ENCODE measurements around the gene FRS3. TPM values are rescaled to one million over a fixed set of nuclear protein-coding genes. Genes with fewer than 3 reads are reported as not detected.

Gene FRS3
- total and polyA plus RNA-seq, 2 of the 13 experiments (the other 11 are each of a cell fraction or from before 2014, with no cell fraction given) = 3.0 to 7.4 TPM

- TF ChIP-seq ZBTB34 (CRISPR knock-in tag; IDR thresholded peaks at IDR 0.05) (peak; percentile 35; the same call in 1 of the 2 replicates), KDM3A (CRISPR knock-in tag; IDR thresholded peaks at IDR 0.05; ENCODE audit: low read depth) (peak; percentile 93), SIN3A (IDR thresholded peaks at IDR 0.05; ENCODE audit: borderline replicate concordance, low read depth, low read length) (peak; percentile 49; the same call in 1 of the 2 replicates), RXRA (CRISPR knock-in tag; IDR thresholded peaks at IDR 0.05) (no peak), ZNF512 (CRISPR knock-in tag; IDR thresholded peaks at IDR 0.05) (0 out of 2 replicates have a peak, but pooled peaks have one; percentile 10), ZNF674 (CRISPR knock-in tag; IDR thresholded peaks at IDR 0.05; ENCODE audit: low read depth) (no peak), BCL6 (CRISPR knock-in tag; IDR thresholded peaks at IDR 0.05) (0 out of 2 replicates have a peak, but pooled peaks have one; percentile 9), ZKSCAN1 (IDR thresholded peaks at IDR 0.05; ENCODE audit: low read length) (no peak), STAG1 (CRISPR knock-in tag; IDR thresholded peaks at IDR 0.05) (peak; percentile 85), ZNF280D (CRISPR knock-in tag; IDR thresholded peaks at IDR 0.05) (no peak), BORCS8-MEF2B (CRISPR knock-in tag; IDR thresholded peaks at IDR 0.05) (peak; percentile 61; the same call in 1 of the 2 replicates), SP140L (CRISPR knock-in tag; IDR thresholded peaks at IDR 0.05; ENCODE audit: borderline replicate concordance) (0 out of 2 replicates have a peak, but pooled peaks have one; percentile 4), ZNF770 (CRISPR knock-in tag; IDR thresholded peaks at IDR 0.05) (peak; percentile 89), CENPT (CRISPR knock-in tag; IDR thresholded peaks at IDR 0.05; ENCODE audit: low read depth) (0 out of 2 replicates have a peak, but pooled peaks have one; percentile 80), ZBTB39 (CRISPR knock-in tag; IDR thresholded peaks at IDR 0.05) (peak; percentile 14; the same call in 1 of the 2 replicates), ZNF776 (CRISPR knock-in tag; IDR thresholded peaks at IDR 0.05) (no peak; the same call in 1 of the 2 replicates)
Measured at GRCh38 chr6:41786451-41787218, 6.9 kb upstream of the FRS3 start (continued).
